ENCODE data around the gene TMEM170B.

DNA sequence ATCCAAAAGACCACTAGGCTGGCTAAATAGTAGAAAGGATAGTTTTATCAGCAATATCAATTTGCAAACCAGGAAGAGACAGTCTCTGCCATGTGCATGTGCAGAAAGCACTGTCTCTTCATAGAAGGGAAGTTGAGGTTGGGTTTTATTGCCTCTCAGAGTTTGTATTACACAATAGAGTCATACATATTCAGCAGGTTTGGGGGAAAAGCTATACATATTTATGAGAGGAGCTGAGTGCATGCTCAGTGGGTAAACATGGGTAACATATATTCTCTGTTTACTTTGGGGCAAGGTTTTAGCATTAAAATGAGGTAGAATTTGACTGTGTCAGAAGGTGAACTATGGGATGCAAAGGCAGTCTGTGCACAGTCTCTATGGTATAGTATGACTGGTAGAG, 14.9 kb downstream of the TMEM170B start:
- TF ChIP-seq, protein P1, sequence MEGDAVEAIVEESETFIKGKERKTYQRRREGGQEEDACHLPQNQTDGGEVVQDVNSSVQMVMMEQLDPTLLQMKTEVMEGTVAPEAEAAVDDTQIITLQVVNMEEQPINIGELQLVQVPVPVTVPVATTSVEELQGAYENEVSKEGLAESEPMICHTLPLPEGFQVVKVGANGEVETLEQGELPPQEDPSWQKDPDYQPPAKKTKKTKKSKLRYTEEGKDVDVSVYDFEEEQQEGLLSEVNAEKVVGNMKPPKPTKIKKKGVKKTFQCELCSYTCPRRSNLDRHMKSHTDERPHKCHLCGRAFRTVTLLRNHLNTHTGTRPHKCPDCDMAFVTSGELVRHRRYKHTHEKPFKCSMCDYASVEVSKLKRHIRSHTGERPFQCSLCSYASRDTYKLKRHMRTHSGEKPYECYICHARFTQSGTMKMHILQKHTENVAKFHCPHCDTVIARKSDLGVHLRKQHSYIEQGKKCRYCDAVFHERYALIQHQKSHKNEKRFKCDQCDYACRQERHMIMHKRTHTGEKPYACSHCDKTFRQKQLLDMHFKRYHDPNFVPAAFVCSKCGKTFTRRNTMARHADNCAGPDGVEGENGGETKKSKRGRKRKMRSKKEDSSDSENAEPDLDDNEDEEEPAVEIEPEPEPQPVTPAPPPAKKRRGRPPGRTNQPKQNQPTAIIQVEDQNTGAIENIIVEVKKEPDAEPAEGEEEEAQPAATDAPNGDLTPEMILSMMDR (IDR thresholded peaks at IDR 0.05) = no peak
- TF ChIP-seq POLR2A (IDR thresholded peaks at IDR 0.05) = no peak

Measured in uterus (tissue), 2 donors.